Adrenal gland (tissue), 12 donors: ENCODE results near the gene GBGT1. TPM values are rescaled to one million over a fixed set of nuclear protein-coding genes. Genes with fewer than 3 reads are reported as not detected.

ENCODE experiments used
- DNase-seq, 7 donors: peaks; one replicate each; pipeline ENCODE4 v3.0.0-alpha.2; 2019 to 2020
- H3K27ac ChIP-seq, 5 donors: fragments of 200-600 bp; sonication (generic) in 4 of 5; 1 replicate in 3 of 5; 2 replicates in 2 of 5; pipeline versions ENCODE4 v1.5.1 to v1.8.0; 2016 to 2020; ENCODE audit warnings: mild to moderate bottlenecking in 1 of 5
- H3K27me3 ChIP-seq: fragments of 200-600 bp; 2 replicates; pipeline ENCODE4 v1.8.0; 2021
- H3K36me3 ChIP-seq, 2 donors: fragments of 200-600 bp; replicated peaks in 1 of 2; 1 replicate in 1 of 2; 2 replicates in 1 of 2; pipeline versions ENCODE4 v1.5.1 to v1.8.0; 2018 to 2022
- H3K4me1 ChIP-seq, 2 donors: fragments of 200-600 bp; replicated peaks in 1 of 2; 1 replicate in 1 of 2; 2 replicates in 1 of 2; pipeline versions ENCODE4 v1.5.1 to v1.8.0; 2018 to 2021
- H3K4me3 ChIP-seq, 4 donors: fragments of 200-600 bp; sonication (generic) in 3 of 4; one replicate each; pipeline ENCODE4 v1.5.1; 2016 to 2018
- H3K9me3 ChIP-seq, 3 donors: fragments of 200-600 bp; sonication (generic) in 1 of 3; replicated peaks in 1 of 3; 1 replicate in 2 of 3; 2 replicates in 1 of 3; pipeline versions ENCODE4 v1.5.1 to v1.8.0; 2016 to 2021
- POLR2A ChIP-seq, 2 donors: fragments of 450-650 bp; IDR thresholded peaks; one replicate each; pipeline ENCODE4 v1.6.1; 2017; ENCODE audit warnings: antibody characterized with exemption in 2 of 2, mild to moderate bottlenecking in 2 of 2, moderate library complexity in 1 of 2
- WGBS, 4 donors: extraction: QIAGEN DNeasy Blood & Tissue Kit in 2 of 4; methylation state at CpG; one replicate each; pipeline versions ENCODE4 v1.1.5 to v1.1.7; 2013 to 2017; 5-methylcytosine and 5-hydroxymethylcytosine counted together
- intact Hi-C, 2 donors: fragments of 100-400 bp; cut with DNase I; formaldehyde crosslinking; loops; one replicate each; pipeline versions ENCODE4 v1.14.1 to v1.15.0; 2022 to 2023
- polyA plus RNA-seq, 3 donors: library from polyadenylated mRNA; stranded (reverse); fragments of 200-250 nt in 2 of 3; fragments of 350-450 nt in 1 of 3; fragmentation: Illumina TruSeq in 1 of 3; extraction: RNeasy Lipid Tissue Mini Kit (QIAGEN cat#74804) in 1 of 3; gene quantifications; one replicate each; pipeline ENCODE4 v1.2.3, GENCODE V29; 2013 to 2014
- total RNA-seq, 9 donors: library from RNA; depleted of rRNA in 4 of 9; stranded (reverse); fragments of >200 nt in 4 of 9; fragments of 120-200 nt in 1 of 9; fragmentation: NEBNext Ultra II Directional in 1 of 9; extraction: Animal tissue kit (Norgen Biotek cat#: 25700) in 1 of 9; gene quantifications; one replicate each; pipeline versions ENCODE4 v1.1.0 to v1.2.4, GENCODE V29; 2013 to 2023
- TF ChIP-seq, protein P1 (sequence below), 6 experiments: fragments of 450-650 bp in 4 of 6; fragments of 200-600 bp in 2 of 6; sonication (generic) in 1 of 6; IDR thresholded peaks; 1 replicate in 5 of 6; 2 replicates in 1 of 6; pipeline versions ENCODE4 v1.5.1 to v1.8.0; 2016 to 2021; ENCODE audit warnings: antibody characterized with exemption in 6 of 6, mild to moderate bottlenecking in 2 of 6, moderate library complexity in 1 of 6
- donor health status: healthy with polysubstance abuse.
- donor health status: Bipolar disorder and iron deficiency.
- donor health status: DM: yes; HTN: yes; CAD: no.
- donor health status: DM: no; HTN: no; CAD: no.
- donor health status: DM: no; HTN: no; CAD: no.
- donor health status: DM: yes; HTN: yes; CAD: no.

Gene GBGT1
- total and polyA plus RNA-seq, 12 donors, result 3.5 to 67.5 (median 29.2) TPM

DNA sequence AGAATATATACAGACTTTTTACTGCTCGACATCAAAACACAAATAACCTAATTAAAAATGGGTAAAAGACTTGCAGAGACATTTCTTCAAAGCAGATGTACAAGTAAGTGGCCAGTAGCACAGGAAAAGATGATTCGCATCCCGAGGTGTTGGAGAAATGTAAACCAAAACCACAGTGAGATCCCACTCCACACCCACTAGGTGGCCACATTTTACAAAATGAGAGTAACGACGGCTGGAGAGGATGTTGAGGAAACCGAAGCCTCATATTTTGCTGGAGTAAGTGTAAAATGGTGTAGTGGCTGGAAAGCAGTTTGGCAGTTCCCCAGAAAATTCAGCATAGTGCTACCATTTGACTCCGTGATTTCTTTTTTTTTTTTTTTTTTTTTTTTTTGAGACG lies 21.3 kb upstream of the GBGT1 start:
- intact Hi-C loops, result loop anchor here (5.0 to 10.0 kb wide), 5 partner anchors 142 to 302 kb away; no protein-coding TSS in a partner anchor
- Histone ChIP-seq H3K9me3 (no peaks in the 10 kb centered on the region), H3K36me3 (no peaks in the 10 kb centered on the region), H3K27me3 (no peaks in the 10 kb centered on the region), H3K4me1 (no peaks in the 10 kb centered on the region), H3K4me3 (no peak overlapping the region), H3K27ac (no peak overlapping the region)
- TF ChIP-seq, protein P1, sequence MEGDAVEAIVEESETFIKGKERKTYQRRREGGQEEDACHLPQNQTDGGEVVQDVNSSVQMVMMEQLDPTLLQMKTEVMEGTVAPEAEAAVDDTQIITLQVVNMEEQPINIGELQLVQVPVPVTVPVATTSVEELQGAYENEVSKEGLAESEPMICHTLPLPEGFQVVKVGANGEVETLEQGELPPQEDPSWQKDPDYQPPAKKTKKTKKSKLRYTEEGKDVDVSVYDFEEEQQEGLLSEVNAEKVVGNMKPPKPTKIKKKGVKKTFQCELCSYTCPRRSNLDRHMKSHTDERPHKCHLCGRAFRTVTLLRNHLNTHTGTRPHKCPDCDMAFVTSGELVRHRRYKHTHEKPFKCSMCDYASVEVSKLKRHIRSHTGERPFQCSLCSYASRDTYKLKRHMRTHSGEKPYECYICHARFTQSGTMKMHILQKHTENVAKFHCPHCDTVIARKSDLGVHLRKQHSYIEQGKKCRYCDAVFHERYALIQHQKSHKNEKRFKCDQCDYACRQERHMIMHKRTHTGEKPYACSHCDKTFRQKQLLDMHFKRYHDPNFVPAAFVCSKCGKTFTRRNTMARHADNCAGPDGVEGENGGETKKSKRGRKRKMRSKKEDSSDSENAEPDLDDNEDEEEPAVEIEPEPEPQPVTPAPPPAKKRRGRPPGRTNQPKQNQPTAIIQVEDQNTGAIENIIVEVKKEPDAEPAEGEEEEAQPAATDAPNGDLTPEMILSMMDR (IDR thresholded peaks at IDR 0.05), result peak; percentile 51 to 76 (median 72)
- TF ChIP-seq POLR2A (IDR thresholded peaks at IDR 0.05), result no peak
- WGBS, 4 donors, result 7 to 10% (median 8%) methylated on average over 6 to 8 of the region's 8 CpGs
- DNase-seq, result peak; percentile 50 to 77 (median 69)

DNA sequence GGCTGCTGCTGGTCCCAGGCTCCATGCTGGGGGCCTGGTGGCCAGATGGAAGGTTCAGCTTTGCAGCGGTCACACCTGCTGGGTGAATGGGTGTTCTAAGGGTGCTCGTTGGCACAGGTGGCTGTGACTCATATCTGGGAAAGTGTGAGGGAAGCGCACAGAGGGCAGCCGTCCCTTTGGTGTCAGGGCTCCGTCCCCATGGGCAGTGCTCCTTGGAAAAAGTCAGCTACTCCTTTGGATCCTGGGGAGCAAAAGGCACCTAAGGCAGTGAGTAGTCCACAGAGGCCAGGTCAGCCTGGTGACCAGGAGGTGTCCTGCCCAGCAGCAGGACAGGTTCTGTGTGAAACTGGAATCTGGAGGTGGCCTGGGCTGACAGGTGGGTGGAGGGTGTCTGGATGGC lies 18.4 kb upstream of the GBGT1 start:
- no peak for DNase-seq
- intact Hi-C loops, result loop anchor here (5.0 to 10.0 kb wide), 3 partner anchors 150 to 303 kb away; no protein-coding TSS in a partner anchor
- WGBS, 4 donors, result 64 to 86% (median 81%) methylated on average over 5 of the region's 5 CpGs
- Histone ChIP-seq H3K4me1 (no peaks in the 10 kb centered on the region), H3K4me3 (no peak overlapping the region), H3K27me3 (no peaks in the 10 kb centered on the region), H3K9me3 (no peaks in the 10 kb centered on the region), H3K27ac (no peak overlapping the region), H3K36me3 (no peaks in the 10 kb centered on the region)
- no peak for TF ChIP-seq POLR2A (IDR thresholded peaks at IDR 0.05)
- TF ChIP-seq, protein P1 (IDR thresholded peaks at IDR 0.05), result no peak

DNA sequence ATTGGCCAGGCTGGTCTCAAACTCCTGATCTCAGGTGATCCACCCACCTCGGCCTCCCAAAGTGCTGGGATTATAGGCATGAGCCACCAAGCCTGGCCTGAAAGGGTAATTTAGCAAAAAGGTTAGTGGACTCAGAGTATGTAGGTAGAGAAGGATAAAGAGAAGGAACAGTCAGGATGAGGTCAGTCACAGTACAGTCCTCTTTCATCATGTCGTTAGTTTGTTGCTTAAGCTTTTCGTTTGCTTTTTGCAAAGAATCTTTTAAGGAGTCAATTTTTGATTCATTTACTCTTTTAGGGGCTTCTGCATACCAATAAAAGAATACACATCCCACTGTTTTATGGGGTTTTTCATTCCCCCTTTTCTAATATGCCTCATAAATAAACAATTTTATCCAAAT lies 17.8 kb upstream of the GBGT1 start:
- H3K4me3 ChIP-seq, result no peak overlapping the region
- H3K27ac ChIP-seq, result no peak overlapping the region
- no peaks in the 10 kb centered on the region for H3K36me3 ChIP-seq
- H3K27me3 ChIP-seq, result no peaks in the 10 kb centered on the region
- no peaks in the 10 kb centered on the region for H3K9me3 ChIP-seq
- intact Hi-C loops, result loop anchor here (5.0 to 10.0 kb wide), 3 partner anchors 151 to 303 kb away; no protein-coding TSS in a partner anchor
- no peak for DNase-seq
- WGBS, 4 donors, result 68 to 82% (median 74%) methylated on average over 3 of the region's 3 CpGs
- no peak for TF ChIP-seq POLR2A (IDR thresholded peaks at IDR 0.05)
- TF ChIP-seq, protein P1 (IDR thresholded peaks at IDR 0.05), result no peak
- no peaks in the 10 kb centered on the region for H3K4me1 ChIP-seq

DNA sequence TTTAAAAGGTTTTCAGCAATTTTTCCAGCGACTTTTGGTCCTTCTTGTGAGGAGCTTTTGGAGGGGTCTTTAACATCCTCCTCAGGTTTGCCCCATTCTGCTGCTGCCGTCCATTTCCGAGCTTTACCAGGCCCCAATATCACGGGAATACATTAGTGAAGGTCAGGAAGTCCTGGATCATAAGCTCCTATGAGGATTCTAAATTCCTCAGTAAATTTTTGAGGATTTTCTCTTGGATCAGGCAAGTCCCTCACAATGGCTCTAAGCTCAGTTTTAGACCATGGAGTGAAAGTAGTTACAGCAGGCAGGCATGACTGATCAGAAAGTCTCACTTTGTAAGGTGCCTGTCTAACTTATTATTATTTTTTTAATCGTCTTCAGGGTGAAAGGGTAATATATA lies 17.2 kb upstream of the GBGT1 start:
- TF ChIP-seq, protein P1 (IDR thresholded peaks at IDR 0.05), result no peak
- TF ChIP-seq POLR2A (IDR thresholded peaks at IDR 0.05), result no peak
- Histone ChIP-seq H3K9me3 (no peaks in the 10 kb centered on the region), H3K4me3 (no peak overlapping the region), H3K36me3 (no peaks in the 10 kb centered on the region), H3K4me1 (no peaks in the 10 kb centered on the region), H3K27ac (no peak overlapping the region), H3K27me3 (no peaks in the 10 kb centered on the region)
- intact Hi-C loops, result loop anchor here (5.0 to 10.0 kb wide), 3 partner anchors 151 to 304 kb away; no protein-coding TSS in a partner anchor
- WGBS, 4 donors, result 70 to 81% (median 71%) methylated on average over 5 of the region's 5 CpGs
- DNase-seq, result no peak
